GM10248 (cell line): ENCODE measurements around the gene GSK3A.

Source experiments
- CTCF ChIA-PET: fragments of 300-600 bp; sonication (Branson Sonifier 250); formaldehyde crosslinking; extraction: SDS; loops from one replicate; lab custom pipeline; 2021; ENCODE audit warnings: antibody characterized with exemption; lab: Yijun Ruan, JAX
- POLR2A ChIA-PET: fragments of 350-650 bp; sonication (Branson Sonifier 250); formaldehyde crosslinking; extraction: SDS; loops from one replicate; lab custom pipeline; 2020; ENCODE audit warnings: antibody characterized with exemption; lab: Yijun Ruan, JAX
- DNase-seq: peaks from one replicate; pipeline ENCODE4 v3.0.0; 2012; ENCODE audit errors: extremely low spot score
- CTCF ChIP-seq: IDR thresholded peaks from 2 replicates; pipeline ENCODE4 v1.5.1; 2012; ENCODE audit warnings: mild to moderate bottlenecking, low read depth; ENCODE audit errors: extremely low read depth, missing control alignments, control extremely low read depth

The GSK3A gene

GRCh38 chr19:42254089-42254849 is 11.9 kb upstream of the GSK3A start:
- no peak for TF ChIP-seq CTCF
- CTCF ChIA-PET: no interaction called here
- POLR2A ChIA-PET: no interaction called here
- DNase-seq: peak; percentile 64

DNA sequence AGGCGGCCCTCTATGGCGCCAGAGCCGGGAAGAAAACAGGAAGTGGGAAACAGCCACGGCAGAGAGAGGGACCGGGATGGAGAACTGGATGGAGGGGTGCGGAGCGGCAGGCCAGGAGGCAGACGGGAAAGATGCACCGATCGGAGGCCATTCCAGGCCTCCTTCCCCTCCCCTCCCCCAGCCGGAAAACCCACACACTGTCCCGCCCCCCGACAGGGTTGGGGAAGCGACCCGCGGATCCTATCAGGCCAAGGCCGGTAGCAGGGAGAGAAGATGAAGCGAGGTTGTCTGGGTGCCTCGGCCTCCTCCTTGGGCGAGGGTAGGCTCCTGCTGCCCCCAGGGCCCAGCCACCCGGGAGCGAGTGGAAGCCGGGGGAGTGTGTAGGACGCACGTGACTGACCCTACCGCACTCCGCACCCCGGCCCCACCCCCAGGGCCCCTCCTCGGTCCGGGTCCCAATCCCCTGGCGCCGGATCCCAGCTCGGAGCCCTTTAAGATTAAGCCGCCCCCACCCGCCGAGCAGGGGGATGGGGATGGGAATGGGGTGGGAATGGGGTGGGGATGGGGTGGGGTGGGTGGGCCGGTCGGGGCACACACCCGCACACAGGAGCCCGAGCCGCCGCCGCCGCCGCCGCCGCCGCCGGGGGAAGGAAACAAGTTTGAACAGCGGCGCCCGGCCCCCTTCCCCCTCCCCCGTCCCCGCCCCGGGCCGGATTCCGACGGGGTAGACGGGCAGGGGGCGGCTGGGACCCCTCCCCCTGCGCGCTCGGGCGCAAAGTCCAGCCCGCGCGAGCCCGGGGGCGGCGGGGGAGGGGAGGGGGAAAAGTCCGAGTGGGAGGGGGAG is 11.1 kb upstream of the GSK3A start:
- DNase-seq: peak; percentile 62
- CTCF ChIA-PET: no interaction called here
- POLR2A ChIA-PET: no interaction called here
- no peak for TF ChIP-seq CTCF

DNA sequence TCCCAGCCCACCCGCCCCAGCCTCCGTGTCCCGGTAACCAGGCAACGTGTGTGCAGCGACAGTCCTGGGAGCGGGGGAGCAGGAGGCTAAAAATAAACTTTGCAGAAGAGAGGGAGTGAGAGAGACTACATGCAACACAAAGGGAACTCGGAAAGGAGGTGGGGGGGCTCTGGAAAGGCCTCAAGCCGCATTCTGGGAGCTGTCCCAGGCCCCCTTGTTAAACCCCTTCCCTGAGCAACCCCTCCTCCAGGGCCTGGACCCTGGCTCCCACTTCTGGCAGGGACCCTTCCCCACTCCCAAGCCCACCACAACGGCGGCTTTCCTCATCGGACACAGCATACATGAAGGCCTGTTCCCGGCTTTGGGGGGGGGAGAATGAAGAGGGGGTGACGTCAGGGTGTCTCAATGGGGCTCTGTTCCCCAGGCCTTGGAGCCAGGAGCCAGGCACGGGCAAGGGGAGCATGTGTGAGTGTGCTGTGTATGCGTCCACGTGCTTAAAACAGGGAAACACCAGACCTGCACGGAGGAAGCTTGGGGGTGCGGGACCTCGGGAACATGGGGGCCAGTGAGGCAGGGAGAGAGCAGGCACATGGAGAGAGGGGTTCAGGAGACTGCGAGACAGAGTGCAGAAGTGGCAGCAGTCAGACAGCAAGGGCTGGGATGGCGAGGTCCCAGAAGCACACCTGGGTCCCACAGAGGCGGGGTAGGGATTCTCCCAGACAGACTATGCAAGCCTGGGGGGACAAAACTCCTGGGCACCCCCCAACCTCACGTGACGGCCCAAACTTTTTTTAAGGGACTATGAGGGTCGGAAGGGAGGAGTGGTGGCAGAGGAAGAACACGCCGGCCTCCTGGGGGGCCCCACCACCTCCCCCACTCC is 10.2 kb upstream of the GSK3A start:
- ChIA-PET CTCF (interaction anchor here (1.0 to 1.2 kb wide), 3 partner anchors 10 to 44 kb away, joined by 3 to 5 read pairs (median 4); no protein-coding TSS in a partner anchor), POLR2A (no interaction called here)
- no peak for DNase-seq
- no peak for TF ChIP-seq CTCF

GRCh38 chr19:42251572-42252358 is 9.4 kb upstream of the GSK3A start:
- no peak for TF ChIP-seq CTCF
- no peak for DNase-seq
- ChIA-PET POLR2A (interaction anchor here (0.6 kb wide), 1 partner anchor 53 kb away, joined by 7 read pairs; no protein-coding TSS in a partner anchor), CTCF (interaction anchor here (1.0 to 1.2 kb wide), 3 partner anchors 9 to 45 kb away, joined by 3 to 5 read pairs (median 4); no protein-coding TSS in a partner anchor)

DNA sequence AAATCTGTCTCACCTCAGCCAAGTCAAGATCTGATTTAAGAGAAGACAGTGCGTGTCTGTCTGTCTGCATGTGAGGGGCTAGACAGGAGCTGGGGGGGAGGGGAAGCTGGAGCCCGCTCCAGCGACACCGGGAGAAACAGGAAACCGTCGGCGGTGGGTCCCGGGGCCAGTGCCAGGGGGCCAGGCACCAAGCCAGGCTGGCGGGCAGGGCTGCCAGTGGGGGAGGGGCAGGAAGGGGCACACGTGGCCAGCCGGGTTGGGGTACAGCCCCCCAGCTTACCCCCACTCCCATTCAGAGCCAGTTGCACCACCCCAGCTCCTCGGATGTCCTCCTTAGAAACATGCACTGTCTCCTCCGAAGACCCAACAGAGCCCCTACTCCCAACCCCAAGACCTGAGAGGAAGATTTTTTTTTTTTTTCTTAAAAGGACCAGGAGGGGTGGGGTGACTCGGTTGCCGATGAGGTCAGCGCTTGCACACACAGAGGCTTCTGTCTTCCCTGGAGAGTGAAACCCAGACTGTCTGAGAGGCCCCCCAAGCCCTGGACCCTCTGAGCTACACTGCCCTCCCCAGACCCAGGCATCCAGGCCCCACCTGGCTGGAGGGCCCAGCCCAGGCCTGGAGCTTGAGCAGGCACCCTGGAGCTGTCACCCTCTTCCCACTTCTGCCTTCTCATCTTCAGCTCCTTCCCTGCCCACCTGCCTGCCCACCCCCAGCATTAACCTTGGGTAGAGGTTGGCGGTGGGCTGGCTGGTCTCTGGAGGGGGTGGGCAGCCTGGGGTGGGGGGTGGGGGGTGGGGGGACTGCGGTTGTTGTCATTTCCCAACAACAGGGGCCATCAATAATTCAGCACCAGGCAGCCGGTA is 8.5 kb upstream of the GSK3A start:
- no peak for DNase-seq
- no peak for TF ChIP-seq CTCF
- ChIA-PET CTCF (interaction anchor here (1.2 kb wide), 1 partner anchor 8 kb away, joined by 5 read pairs; no protein-coding TSS in a partner anchor), POLR2A (interaction anchor here (0.5 to 0.6 kb wide), 2 partner anchors 53 to 63 kb away, joined by 7 to 9 read pairs; no protein-coding TSS in a partner anchor)
